Stimulated activated CD8-positive, alpha-beta memory T cell treated with anti-CD3 and anti-CD28 coated beads, Interleukin-7, amount 100 ng/mL, for 1 hour (primary cell): ENCODE results near the gene NCK1.

Source experiments
- DNase-seq, 2 donors: peaks; one replicate each; pipeline ENCODE4 v3.0.0-alpha.2; 2020; ENCODE audit warnings: low read depth in 2 of 2

The NCK1 gene

GRCh38 chr3:136908297-136908696, 46.3 kb downstream of the NCK1 start:
- DNase-seq, result no peak

GRCh38 chr3:136909187-136909586, 47.2 kb downstream of the NCK1 start:
- DNase-seq, result no peak

DNA sequence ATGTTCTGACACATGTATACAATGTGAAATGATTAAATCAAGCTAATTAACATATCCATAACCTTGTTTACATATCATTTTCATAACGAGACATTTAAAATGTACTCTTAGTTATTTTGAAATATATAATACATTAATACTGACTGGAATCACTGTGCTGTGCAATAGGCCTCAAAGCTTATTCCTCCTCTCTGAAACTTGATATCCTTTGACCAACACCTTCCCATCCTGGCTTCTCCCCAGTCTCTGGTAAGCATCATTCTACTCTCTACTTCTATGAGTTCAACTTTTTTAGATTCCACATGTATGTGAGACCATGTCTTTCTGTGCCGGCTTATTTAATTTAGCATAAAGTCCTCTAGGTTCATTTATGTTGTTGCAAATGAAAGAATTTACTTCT, 48.7 kb downstream of the NCK1 start:
- DNase-seq, result no peak

- no peak for DNase-seq
These were observed 51.2 kb downstream of the NCK1 start for GRCh38 chr3:136913168-136913567.

DNA sequence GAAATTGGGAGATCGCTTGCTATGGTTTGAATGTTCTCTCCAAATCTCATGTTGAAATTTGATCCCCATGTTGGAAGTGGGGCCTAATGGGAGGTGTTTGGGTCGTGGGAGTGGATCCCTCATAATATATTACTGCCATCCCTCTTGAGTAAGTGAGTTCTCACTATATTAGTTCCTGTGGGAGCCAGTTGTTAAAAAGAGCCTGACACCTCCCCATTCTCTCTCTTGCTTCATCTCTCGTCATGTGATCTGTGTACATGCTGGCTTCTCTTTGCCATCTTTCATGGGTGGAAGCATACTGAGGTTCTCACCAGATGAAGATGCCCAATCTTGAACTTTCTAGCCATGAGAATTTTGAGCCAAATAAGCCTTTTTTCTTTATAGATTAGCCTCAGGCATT, 52.7 kb downstream of the NCK1 start:
- DNase-seq, result no peak

DNA sequence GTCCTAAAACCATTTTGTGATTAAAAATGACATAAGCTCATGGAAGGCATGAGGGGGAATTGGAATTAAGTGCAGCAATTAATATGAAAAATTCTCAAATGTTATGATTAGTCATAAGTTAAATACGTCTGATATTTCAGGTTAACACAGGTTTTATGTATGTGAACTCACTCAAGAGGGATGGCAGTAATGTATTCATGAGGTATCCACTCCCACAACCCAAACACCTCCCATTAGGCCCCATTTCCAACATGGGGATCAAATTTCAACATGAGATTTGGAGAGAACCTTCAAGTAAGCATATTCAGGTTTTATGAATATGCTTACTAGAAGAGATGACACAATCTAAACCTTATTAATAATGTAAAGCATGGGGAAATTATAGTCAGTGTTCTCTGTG, 54.2 kb downstream of the NCK1 start:
- no peak for DNase-seq

DNA sequence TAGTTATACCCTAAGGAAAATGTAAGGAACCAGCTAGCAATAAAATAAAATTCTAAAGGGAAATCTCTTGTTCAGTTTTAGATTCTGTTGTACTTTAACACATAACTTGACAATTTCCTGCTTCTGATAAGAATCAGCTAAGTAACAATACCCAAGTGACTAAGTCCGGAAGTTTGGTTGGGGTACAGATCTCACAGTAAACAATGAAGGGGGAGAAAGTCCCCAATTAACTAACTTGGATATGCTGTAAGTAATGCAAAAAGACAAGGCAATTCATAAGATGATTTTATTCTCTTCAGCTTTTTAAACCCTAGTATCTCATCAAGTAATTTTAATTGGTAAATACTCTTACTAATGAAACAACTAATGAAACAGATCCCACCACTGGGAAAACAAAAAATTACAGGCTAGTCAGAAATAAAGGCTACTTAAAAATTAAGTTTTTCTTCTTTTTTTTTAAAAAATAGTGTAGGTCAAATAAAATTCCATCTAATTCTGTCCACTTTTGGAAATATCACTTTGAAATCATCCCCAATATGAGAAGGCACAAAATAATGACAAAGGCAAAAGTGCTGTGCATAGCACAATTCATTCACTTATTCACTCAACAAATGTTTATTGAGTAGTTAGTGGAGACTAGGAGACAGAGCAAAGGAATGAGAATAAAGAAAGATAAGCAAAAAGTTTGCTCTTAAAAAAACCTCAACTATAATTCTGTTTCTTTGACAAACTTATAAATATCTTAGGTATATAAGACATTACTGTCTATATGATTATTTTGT, 58.0 kb downstream of the NCK1 start:
- DNase-seq, result no peak

- no peak for DNase-seq
These were observed 59.0 kb downstream of the NCK1 start for GRCh38 chr3:136920904-136921611.

DNA sequence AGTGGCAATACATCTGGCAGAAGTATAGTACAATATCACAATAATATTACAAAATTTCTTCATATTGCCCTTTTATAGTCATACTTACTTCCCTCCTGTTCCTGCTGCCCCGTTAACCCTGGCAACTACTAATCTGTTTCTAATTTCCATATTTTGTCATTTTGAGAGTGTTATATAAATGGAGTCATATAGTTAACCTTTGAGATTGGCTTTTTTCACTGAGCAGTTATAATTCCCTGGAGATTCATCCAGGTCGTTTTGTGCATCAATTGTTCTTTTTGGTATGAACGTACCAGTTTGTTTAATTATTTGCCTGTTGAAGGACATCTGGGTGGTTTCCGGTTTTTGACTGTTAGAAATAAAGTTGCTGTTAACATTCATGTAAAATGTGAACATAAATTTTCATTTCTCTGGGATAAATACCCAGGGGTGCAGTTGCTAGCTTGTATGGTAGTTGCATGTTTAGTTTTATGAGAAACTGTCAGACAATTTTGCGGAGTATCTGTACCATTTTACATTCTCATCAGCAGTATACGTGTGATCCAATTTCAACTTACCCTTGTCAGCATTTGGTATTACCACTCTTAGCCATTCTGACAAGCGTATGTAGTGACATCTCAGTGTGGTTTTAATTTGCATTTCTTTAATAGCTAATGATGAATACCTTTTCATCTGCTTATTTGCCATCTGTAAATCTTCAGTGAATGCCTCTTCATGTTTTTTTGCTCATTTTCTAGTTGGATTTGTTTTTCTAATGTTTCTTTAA, 63.6 kb downstream of the NCK1 start:
- DNase-seq, result no peak

DNA sequence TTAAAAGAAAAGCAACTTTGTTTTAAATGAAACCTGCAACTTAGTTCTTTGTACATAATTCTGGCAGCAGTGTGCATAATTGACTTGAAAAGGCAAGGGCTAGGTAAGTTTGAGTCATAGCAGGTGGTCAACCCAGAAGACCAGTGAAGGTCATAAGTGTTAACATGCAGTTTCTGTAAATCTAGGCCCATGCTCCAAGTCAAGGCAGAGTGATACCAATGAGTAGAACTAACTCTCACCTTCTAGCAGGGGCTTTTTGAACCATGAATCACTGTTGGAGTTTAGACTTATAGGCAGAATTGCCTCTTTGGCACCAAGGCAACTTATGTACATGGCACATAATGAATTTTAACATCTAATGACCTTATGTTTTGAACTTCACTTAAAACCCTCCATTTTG, 66.2 kb downstream of the NCK1 start:
- no peak for DNase-seq

GRCh38 chr3:136929977-136930670, 68.1 kb downstream of the NCK1 start:
- DNase-seq, result no peak

GRCh38 chr3:136931606-136932005, 69.6 kb downstream of the NCK1 start:
- no peak for DNase-seq

- DNase-seq, result no peak
These were observed 70.5 kb downstream of the NCK1 start for GRCh38 chr3:136932523-136932922.

- DNase-seq, result no peak
These were observed 71.2 kb downstream of the NCK1 start for GRCh38 chr3:136932978-136933772.

GRCh38 chr3:136937175-136937574, 75.2 kb downstream of the NCK1 start:
- no peak for DNase-seq

DNA sequence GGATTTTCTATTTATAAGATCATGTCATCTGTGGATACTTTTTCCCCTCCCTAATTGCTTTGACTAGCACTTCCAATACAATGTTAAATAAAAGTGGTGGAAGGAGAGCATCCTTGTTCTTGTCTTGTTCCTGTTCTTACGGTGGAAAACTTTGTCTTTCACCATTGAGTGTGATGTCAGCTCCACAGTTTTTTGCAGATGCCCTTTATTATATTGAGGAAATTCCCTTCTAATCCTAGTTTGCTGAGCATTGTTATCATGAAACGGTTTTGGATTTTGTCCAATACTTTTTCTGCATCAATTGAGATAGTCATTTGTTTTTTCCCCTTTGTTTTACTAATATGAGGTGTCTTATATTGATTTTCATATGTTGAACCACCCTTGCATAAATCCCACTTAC, 75.8 kb downstream of the NCK1 start:
- DNase-seq, result no peak

DNA sequence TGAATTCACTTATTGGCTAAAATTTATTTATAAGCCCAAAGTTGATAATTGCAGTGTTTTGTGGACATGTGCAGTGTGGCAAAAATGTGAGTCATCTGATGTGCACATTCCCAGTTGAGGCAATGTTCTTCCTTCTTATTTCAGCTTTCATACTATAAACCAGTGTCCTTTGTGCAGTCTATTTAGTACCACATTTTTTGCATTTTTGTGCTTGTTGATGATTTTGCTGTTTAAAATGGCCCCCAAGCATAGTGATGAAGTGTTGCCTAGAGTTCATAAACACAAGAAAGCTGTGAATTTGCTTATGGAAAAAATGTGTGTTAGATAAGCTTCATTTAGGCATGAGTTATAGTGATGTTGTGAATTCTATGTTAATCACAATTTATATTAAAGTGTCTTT, 76.3 kb downstream of the NCK1 start:
- DNase-seq, result no peak

GRCh38 chr3:136939489-136939888, 77.5 kb downstream of the NCK1 start:
- no peak for DNase-seq

GRCh38 chr3:136942803-136943202, 80.8 kb downstream of the NCK1 start:
- no peak for DNase-seq

- no peak for DNase-seq
These were observed 81.4 kb downstream of the NCK1 start for GRCh38 chr3:136943436-136943835.

GRCh38 chr3:136946978-136947377, 85.0 kb downstream of the NCK1 start:
- no peak for DNase-seq
